Activated T-cell treated with anti-CD3 and anti-CD28 coated beads for 4 hours (primary cell): ENCODE measurements around the gene DNAJC3.
"Not testable (repeated sequence)": the region's sequence is repeated elsewhere in the genome, so short reads cannot be mapped to it uniquely, and the experiment has no call there.

Experiments used
- DNase-seq: peaks from one replicate; pipeline ENCODE4 v3.0.0-alpha.2; 2020

Gene DNAJC3

DNA sequence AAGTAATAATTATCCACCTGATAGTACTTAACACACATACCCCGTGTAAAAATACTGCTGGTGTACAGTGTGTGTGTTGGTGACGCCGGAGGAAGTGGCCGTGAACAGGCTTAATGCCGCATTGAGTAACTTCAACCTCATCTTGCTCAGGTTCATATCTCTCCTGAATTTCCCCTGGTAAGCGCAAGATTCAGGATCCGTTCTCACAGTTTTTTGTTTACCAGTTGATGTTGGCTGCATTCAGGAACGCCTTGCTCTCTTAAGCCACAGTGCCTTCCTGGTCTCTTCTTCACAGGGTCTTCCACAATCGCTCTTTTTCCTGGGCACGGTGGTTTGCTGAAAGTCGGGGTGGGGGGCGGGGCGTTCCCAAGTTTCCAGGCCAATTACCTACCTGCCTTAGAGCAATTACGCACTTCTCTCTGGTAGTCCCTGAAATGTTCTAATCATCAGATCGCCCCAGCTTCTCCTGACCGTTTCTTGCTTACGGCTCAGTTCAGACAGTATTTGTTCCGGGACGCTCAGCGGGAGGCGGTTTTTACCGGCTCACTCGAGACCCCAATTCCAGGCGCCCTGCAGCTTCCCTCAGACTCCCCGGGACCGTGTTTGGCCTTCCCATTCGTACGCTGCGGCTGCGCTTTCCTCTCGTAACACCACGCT, 706 bp upstream of the DNAJC3 start:
- no peak for DNase-seq

DNA sequence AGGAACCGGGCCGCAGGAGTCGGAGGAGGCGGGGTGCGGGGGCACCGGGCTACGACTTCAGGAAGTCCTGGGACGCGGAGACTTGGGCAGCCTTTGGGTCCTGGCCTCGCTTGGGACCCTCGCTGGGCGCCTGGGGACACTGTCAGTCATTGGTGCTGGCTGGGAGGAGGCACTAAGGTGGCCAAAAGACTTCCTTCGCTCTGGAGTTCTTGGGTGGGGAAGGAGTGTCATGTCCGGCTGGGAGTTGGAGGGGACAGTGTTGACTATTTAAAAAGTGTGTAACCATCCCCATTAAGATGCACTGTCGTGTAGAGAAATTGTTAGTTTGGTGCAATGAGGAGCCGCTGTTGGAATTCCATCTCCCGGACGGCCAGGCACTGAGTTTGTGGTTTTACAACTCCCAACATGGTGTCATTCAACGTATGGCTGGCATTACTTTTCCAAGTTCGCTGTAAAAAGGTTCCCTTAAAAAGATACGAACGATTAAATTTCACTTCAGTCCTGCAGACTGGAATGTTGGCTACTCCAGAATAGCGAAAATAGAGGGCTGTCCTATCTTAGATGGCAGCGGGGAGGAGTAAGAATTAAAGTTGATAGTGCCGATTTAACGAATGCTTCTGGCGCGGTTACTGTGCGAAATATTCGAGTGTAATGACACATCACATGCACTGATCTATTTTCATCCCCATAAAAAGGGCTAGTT, 776 bp downstream of the DNAJC3 start:
- peak; percentile 5 for DNase-seq

DNA sequence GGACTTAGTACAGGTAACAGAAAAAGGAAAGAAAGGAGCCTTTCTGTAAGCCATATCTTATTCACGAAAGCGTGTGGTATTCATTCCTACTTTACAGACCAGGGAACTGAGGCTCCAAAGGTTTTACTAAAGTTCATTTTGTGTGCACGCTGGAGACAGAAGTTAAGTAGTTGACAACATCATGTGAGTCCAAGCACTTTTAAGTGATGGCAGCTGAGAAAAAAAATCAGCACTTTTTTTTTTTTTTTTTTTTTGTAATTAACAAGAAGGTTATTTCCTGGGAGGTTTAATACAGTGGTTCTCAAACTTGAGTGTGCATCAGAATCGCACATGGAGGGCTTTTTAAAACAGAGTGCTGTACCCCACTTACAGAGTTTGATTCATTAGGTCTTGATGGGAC, 2.0 kb downstream of the DNAJC3 start:
- DNase-seq: no peak

DNA sequence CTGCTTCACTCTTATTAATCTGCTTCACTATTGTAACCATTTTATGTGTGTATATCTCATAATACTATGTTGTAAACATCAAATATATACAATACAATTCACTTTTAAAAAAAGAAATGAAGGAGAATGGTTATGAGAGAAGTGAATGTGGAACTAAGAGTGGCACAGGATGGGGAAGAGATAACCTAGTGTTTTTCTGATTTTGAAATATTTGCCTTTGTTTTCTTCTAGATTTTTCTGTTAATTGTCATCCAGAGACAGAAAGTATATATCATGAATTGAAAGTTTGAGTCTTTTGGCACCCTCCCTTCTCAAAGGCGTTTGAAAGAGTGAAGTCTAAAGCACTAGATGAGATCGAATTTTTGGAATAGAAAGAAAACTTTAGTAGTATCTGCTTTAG, 2.8 kb downstream of the DNAJC3 start:
- no peak for DNase-seq

DNA sequence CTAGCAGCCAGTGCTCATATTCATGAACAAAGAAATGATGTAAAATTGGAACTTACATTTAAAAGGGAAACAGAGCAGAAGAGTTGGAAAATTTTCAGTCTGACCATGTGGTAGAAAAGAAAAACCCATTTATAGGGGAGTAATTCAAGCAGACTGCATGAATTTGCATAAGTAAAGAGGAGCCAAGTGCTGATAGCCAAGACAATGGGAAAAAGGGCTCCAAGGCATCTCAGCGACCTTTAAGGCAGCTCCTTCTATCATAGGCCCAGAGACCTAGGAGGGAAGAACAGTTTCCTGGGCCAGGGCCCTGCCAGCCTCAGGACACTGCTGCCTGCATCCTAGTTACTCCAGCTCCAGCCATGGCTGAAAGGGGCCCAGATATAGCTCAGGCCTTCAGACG, 7.5 kb downstream of the DNAJC3 start:
- no peak for DNase-seq

DNA sequence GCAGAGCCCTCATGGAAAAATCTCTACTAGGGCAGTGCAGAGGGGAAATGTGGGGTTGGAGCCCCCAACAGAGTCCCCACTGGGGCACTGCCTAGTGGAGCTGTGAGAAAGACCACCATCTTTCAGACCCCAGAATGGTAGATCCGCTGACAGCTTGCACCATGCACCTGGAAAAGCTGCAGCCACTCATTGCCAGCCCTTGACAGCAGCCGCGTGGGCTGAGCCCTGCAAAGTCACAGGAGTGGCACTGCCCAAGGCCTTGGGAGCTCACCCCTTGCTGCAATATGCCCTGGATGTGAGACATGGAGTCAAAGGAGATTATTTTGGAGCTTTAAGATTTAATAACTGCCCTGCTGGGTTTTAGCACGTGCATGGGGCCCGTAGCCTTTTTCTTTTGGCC, 8.0 kb downstream of the DNAJC3 start:
- not testable (repeated sequence) for DNase-seq

DNA sequence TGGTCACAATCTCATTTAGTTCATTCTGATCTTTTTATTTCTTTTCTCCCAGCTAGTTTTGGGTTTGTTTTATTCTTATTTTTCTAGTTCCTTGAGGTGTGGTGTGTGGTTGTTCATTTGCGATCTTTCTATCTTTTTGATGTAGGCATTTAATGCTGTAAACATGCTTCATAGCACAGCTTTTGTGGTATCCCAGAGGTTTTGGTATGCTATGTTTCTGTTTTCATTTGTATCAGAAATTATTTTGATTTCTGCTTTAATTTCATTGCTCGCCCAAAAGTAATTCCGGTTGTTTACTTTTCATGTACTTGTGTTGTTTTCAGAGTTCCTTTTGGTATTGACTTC, 12.6 kb downstream of the DNAJC3 start:
- DNase-seq: no peak

DNA sequence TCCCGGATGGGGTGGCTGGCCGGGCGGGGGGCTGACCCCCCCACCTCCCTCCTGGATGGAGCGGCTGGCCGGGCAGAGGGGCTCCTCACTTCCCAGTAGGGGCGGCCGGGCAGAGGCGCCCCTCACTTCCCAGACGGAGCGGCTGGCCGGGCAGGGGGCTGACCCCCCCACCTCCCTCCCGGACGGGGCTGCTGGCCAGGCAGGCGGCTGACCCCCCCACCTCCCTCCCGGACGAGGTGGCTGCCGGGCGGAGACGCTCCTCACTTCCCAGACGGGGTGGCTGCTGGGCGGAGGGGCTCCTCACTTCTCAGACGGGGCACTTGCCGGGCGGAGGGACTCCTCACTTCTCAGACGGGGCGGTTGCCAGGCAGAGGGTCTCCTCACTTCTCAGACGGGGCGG, 14.0 kb downstream of the DNAJC3 start:
- not testable (repeated sequence) for DNase-seq

DNA sequence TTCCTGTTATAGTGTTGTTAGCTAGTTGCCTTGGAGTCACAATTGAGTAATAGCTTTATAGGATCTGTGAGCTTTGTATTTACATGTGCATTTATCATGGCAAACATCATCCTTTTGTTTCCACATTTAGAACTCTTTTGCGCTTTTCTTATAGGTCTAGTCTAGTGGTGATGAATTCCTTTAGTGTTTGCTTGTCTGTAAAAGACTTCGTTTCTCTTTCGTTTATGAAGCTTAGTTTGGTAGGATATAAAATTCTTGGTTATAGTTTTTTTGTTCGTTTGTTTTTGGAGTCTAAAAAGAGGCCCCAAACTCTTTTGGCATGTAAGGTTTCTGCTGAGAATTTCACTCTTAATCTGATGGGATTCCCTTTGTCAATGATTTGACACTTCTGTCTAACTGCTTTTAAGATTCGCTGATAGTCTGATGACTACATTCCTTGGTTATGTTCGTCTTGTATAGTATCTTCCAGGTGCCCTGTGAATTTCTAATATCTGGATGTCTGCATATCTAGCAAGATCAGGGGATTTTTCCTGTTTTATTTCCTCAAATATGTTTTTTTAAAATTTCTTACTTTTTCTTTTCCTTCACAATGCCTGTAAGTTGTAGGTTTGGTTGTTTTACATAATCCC, 20.2 kb downstream of the DNAJC3 start:
- DNase-seq: no peak

DNA sequence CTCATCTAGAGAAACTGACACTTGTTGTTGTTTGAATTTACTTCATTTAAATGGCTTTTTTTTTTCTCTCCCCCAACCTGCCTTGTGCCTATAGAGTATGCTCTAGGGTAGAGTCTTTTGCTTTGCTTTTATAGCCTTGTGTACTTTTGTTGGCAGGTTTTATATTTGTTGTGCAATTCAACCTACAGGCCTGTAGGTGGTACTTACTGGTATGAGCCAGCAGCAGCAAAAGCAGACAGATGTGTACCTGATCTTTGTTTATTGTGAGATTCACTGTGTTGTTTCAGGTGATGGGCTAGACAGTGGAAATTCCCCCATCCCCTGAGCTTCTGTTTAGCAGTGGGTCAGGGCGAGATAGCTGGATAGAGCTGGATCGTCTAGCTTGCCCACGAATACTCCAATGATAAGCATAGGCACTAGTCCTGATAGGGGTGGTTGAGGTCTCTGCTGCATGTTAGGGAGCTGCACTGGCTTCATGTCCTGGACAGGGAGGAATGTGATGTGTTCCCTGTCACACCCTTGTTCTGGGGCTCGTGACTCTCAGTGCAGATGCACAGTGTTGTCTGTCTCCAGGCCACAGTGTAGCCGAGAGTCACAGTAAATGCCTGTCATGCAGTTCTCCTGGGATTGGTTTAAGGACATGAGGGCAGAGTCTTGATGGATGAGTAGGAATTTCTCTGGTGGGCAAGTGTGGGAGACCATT, 21.3 kb downstream of the DNAJC3 start:
- DNase-seq: no peak

DNA sequence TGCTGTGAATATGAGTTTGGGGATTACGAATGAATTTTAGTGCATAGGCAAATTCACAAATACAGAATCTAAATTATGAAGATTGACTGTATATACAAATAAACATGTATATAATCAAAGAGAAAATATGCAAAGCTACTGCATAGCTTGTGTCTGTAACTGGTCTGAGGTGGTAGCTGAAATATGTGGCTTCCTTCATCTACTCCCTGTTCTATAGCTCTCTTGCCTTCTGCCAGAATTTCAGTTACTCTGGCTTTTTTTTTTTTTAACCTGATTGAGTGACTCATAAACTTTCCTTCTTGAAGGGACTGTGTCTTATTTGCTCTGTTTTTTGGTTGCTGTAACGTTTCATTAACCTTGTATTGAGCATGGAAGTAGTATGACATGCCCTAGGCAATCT, 26.6 kb downstream of the DNAJC3 start:
- DNase-seq: no peak

DNA sequence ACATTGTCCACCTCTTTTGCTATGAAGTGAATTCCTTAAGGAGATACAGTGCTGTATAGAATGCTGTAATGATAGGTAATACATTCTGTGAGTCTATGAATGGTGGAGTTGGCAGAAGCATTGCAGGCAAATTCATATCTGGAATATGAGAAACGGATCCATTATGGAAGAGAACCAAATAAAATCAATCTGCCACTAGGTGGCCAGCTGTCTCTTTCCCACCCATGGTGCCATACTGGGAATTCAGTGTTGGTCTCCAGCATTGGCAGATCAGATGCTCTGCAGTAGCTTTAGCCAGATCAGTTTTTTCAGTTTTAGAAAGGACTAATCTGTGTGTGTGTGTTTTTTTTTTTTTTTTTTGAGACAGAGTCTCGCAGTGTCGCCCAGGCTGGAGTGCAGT, 27.6 kb downstream of the DNAJC3 start:
- DNase-seq: no peak

DNA sequence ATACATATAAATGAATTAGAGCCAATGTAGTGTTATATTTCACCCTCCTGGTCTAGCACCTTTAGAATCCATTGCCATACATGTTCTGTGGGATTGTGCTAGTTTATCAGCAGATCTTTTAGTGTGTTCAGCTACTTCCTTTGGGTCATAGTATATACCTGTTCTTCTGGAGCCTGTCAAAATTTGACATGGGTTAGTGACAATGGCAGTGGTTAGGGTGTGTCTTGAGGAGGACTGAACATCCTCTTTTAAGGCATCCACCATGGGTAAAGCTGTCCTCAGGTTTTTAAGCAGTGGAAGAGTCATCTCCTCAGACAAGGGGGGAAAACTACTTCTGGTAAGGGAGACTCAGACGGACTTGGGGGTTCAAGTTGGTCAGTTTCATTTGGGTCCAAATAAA, 29.4 kb downstream of the DNAJC3 start:
- no peak for DNase-seq

DNA sequence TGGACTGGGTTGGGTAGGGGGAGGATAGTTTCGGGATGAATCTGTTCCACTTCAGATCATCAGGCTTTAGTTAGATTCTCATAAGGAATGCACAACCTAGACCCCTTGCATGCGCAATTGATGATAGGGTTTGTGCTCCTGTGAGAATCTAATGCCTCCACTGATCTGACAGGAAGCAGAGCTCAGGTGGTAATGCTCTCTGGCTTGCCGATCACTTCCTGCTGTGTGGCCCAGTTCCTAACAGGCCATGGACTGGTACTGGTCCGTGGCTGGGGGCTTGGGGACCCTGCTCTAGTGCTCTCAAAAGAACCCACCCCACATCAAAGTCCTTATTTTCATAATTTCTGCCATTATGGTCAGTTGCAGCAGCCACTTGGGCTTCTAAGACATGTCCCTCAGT, 30.1 kb downstream of the DNAJC3 start:
- no peak for DNase-seq

DNA sequence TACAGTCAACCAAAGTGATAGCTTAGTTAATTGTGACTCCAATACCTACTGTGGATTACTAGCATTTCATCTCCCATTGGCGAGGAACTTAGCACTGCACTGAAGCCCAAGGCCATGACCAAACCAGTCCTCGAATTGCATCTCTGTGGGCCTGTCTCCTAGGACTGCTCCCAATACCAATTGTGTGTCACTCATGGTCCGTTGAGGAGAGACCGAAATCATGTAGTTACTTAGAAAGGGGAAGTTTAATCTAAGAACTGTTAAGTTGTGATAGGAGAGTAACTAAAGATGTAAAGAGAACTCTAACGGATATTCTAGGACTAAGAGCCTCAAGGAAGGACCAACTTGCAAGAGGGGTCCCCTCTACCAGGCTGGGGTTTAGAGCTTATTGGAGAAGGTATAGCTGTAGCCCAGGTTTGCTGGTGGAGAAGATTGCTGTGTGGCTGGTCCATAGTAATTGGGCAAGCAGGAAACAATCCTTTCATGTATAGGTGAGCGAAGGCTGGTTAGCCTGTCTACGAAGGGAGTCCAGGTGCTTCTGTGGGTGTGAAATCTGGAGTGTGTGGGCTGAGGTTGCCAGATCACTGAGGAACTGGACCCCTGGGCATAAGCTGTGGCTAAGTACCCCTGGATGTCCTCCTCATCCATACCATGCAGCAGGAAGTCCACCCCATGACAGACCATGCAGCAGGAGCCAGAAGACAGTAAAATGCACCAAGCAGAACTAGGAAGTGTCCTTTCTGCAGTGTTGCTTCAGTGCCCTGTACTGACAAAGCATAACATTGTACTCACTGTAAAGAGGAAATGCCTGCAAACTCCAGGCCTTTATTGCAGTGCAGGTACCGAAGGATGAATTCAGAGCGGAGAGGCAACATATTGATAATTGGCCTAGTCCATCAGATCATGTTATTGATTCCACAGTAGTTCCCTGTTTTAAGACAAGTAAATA, 30.8 kb downstream of the DNAJC3 start:
- DNase-seq: no peak

DNA sequence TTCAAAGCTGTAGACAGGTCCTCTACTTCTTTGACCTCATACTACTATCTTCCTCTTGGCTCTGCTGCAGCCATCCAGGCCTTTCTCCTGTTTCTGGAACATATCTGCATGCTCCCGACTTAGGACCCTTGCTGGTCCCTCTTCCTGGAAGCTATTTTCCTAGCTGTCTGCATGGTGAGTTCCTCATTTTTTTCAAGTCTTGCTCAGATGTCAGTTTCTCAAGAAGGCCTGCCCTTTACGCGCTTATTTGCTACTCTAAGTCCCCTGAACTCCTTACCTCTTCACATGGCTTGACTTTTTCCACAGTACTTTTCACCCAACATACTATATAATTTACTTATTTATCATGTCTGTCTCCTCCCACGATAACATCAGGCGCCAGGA, 31.4 kb downstream of the DNAJC3 start:
- DNase-seq: no peak

DNA sequence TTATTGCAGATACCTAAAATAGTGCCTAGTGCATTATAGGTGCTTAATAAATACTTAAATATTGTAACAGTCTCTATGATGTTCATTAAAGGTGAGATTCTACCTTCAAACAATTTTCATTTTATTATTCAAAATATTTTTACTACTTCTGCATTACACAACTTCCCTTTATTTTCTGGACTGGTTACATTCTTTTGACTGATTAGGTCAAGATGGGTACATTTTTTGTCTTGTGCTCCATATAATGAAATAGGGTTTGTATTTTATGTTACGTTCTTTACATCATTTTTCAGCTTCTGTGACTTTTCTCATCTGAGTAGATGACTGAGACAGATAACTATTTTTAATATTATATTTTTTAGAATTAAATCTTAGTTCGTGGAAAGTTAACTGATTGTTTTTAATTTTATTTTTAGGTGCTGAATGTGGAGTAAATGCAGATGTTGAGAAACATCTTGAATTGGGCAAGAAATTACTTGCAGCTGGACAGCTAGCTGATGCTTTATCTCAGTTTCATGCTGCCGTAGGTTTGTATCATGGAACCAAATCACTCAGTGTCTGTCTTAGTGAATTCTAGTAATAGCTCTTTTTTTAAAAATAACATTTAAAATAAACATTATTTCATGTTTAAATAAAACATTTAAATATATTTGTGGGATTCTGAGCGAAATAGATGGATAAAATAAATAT, 32.0 kb downstream of the DNAJC3 start:
- DNase-seq: no peak

DNA sequence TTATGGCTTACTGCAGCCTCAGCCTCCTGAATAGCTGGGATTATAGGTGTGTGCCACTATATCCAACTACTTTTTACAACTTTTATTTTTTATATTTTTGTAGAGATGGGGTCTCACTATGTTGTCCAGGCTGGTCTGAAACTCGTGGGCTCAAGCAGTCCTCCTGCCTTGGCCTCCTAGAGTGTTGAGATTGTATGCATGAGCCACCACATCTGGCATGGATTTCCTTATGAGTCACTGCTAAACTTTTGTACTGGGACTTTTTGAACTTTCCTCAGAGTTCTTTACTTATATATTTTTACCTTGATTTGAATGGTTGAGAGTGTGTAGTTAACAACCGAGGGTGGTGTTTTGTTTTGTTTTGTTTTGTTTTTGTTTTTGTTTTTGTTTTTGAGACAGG, 33.4 kb downstream of the DNAJC3 start:
- no peak for DNase-seq

DNA sequence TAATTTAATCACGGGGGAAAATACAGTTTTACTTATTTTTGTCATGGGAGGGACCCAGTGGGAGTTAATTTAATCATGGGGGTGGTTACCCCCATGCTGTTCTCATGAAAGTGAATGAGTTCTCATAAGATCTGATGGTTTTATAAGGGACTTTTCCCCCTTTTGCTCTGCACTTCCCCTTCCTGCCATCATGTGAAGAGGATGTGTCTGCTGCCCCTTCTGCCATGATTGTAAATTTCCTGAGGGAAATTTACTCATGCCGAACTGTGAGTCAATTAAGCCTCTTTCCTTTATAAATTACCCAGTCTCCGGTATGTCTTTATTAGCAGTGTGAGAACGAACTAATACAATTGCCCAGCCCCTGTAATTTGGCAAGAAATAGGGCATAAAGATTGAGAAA, 35.9 kb downstream of the DNAJC3 start:
- DNase-seq: not testable (repeated sequence)

DNA sequence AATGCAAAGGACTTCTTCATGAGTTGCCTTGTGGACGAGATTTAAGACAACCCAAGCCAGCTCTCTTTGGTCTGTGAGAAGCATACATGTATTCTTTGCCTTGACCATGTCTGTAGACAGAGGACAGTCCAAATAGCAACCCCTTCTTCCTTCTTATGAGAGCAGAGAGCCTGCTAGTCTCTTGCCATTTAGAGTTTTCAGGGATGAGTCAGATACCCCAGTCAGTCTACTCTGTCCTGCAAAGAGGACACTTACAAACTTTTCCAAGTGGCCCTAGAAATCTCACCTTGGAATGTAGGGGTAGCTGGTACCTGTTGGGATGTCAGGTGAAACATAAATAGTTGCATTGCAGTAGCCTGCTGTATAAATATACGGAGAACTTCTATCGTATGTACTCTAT, 36.7 kb downstream of the DNAJC3 start:
- no peak for DNase-seq

DNA sequence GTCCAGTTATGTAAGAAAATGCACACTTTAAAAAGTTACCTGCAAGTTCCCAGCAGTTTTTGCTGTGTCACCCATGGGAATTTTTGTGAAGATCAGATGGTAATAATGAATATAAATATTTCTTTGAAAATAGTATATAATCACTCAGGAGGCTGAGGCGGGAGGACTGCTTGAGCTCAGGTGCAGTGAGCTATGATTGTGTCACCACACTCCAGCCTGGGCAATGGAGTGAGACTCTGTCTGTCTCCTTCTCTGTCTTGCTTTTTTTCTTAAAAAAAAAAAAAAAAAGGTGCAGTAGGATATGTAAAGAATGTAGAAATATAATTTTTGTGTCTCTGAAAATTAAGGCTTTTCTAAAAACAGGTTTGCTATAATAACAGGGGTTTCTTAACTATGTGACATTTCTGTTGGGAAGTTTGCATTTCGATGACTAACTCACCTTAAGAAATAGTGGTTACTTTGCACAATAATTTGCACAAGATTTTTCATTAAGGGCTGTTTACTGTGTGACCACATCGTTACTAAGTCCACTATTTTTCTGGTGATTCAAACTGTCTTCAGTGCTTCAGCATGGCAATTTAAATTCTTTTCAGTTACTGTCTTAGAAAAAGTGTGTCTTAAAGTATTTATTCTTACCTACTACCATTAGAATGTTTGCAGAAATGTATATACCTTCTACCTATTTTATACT, 37.3 kb downstream of the DNAJC3 start:
- DNase-seq: no peak

DNA sequence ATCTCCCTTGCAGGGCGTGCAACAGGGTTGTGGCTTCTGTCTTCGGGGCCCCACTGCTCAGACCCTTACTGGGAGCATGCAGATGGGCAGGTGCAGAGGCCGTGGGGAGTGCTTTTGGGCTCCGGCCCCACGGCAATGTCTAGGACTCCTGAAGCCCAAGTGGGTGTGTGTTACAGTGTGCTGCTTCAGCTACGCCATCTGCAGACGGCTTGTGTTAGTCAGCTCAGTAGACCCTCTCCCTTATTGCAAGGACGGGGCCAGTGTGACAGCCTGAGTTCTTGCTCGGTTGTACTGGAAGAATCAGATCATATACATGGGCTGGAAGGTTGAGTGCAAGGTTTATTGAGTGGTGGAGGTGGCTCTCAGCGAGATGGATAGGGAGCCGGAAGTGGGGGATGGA, 39.3 kb downstream of the DNAJC3 start:
- no peak for DNase-seq
